Measurements from ENCODE around the gene GLB1L2. TPM values are rescaled to one million over a fixed set of nuclear protein-coding genes. Genes with fewer than 3 reads are reported as not detected.

GLB1L2 gene
- total RNA-seq, 4 donors from 2014 or later, result 4.2 to 21.6 (median 12.4) TPM

GRCh38 chr11:134332189-134332631, 422 bp downstream of the GLB1L2 start:
- Histone ChIP-seq H3K36me3 (no peaks in the 10 kb centered on the region), H3K4me1 (peaks cover 0 to 16% (median 5%) of the 10 kb centered on the region in 4 donors), H3K27me3 (no peaks in the 10 kb centered on the region), H3K9me3 (no peaks in the 10 kb centered on the region), H3K27ac (no peak overlapping the region), H3K4me3 (peak overlapping the region; percentile 43 to 78 (median 58))
- peak in 1 of 3 donors; percentile 54 for DNase-seq
- TF ChIP-seq POLR2A (IDR thresholded peaks at IDR 0.05), result no peak
- TF ChIP-seq CTCF (IDR thresholded peaks at IDR 0.05), result no peak

GRCh38 chr11:134332782-134333181, 994 bp downstream of the GLB1L2 start:
- Histone ChIP-seq H3K4me1 (peaks cover 0 to 16% (median 5%) of the 10 kb centered on the region in 4 donors), H3K4me3 (peak overlapping the region in 2 of 4 donors; percentile 60 to 78), H3K27me3 (no peaks in the 10 kb centered on the region), H3K36me3 (no peaks in the 10 kb centered on the region), H3K27ac (no peak overlapping the region), H3K9me3 (no peaks in the 10 kb centered on the region)
- TF ChIP-seq POLR2A (IDR thresholded peaks at IDR 0.05), result no peak
- TF ChIP-seq CTCF (IDR thresholded peaks at IDR 0.05), result no peak
- no peak for DNase-seq

- Histone ChIP-seq H3K9me3 (no peaks in the 10 kb centered on the region), H3K4me3 (no peak overlapping the region), H3K4me1 (peaks cover 0 to 16% (median 5%) of the 10 kb centered on the region in 4 donors), H3K36me3 (no peaks in the 10 kb centered on the region), H3K27me3 (no peaks in the 10 kb centered on the region), H3K27ac (no peak overlapping the region)
- no peak for DNase-seq
- TF ChIP-seq POLR2A (IDR thresholded peaks at IDR 0.05) (no peak), CTCF (IDR thresholded peaks at IDR 0.05) (no peak)
Measured at GRCh38 chr11:134333312-134333711, 1.5 kb downstream of the GLB1L2 start.

GRCh38 chr11:134333946-134334345, 2.2 kb downstream of the GLB1L2 start:
- H3K4me3 ChIP-seq, result no peak overlapping the region
- no peak for TF ChIP-seq POLR2A (IDR thresholded peaks at IDR 0.05)
- H3K36me3 ChIP-seq, result no peaks in the 10 kb centered on the region
- no peaks in the 10 kb centered on the region for H3K9me3 ChIP-seq
- H3K27ac ChIP-seq, result no peak overlapping the region
- H3K4me1 ChIP-seq, result peaks cover 0 to 16% (median 5%) of the 10 kb centered on the region in 4 donors
- no peak for DNase-seq
- no peaks in the 10 kb centered on the region for H3K27me3 ChIP-seq

- Histone ChIP-seq H3K27ac (no peak overlapping the region), H3K4me3 (no peak overlapping the region), H3K27me3 (no peaks in the 10 kb centered on the region), H3K36me3 (no peaks in the 10 kb centered on the region), H3K9me3 (no peaks in the 10 kb centered on the region), H3K4me1 (peaks cover 0 to 16% (median 5%) of the 10 kb centered on the region in 4 donors)
- no peak for DNase-seq
- TF ChIP-seq POLR2A (IDR thresholded peaks at IDR 0.05), result no peak
- no peak for TF ChIP-seq CTCF (IDR thresholded peaks at IDR 0.05)
Measured at GRCh38 chr11:134334796-134335571, 3.2 kb downstream of the GLB1L2 start.

GRCh38 chr11:134337051-134337450, 5.3 kb downstream of the GLB1L2 start:
- Histone ChIP-seq H3K9me3 (no peaks in the 10 kb centered on the region), H3K36me3 (no peaks in the 10 kb centered on the region)

More at GRCh38 chr11:134337051-134337450, 5.3 kb downstream of the GLB1L2 start:
- H3K27me3 ChIP-seq, result no peaks in the 10 kb centered on the region
- H3K27ac ChIP-seq, result no peak overlapping the region
- no peak for DNase-seq
- peaks cover 0 to 15% (median 4%) of the 10 kb centered on the region in 4 donors for H3K4me1 ChIP-seq
- no peak overlapping the region for H3K4me3 ChIP-seq
- TF ChIP-seq CTCF (IDR thresholded peaks at IDR 0.05), result no peak
- no peak for TF ChIP-seq POLR2A (IDR thresholded peaks at IDR 0.05)

Data from Peyer's patch (tissue), 4 donors.